SK-N-SH treated with all-trans-retinoic acid at 6 μM for 48 hours (cell line): ENCODE measurements around the gene IL20RB.

ENCODE experiments used
- ATAC-seq: fragments of 200-7000 bp; cut with Tn5 transposase; 3 replicates; pipeline ENCODE4 v1.9.1; 2020; ENCODE audit warnings: mild to moderate bottlenecking, moderate library complexity
- ARNTL ChIP-seq: fragments of 450-650 bp; formaldehyde crosslinking; IDR thresholded peaks from 2 replicates; pipeline ENCODE4 v1.5.0; 2020; ENCODE audit warnings: low read depth, mild to moderate bottlenecking, moderate library complexity, borderline replicate concordance
- BACH2 ChIP-seq: fragments of 250-450 bp; sonication (Bioruptor Pico); IDR thresholded peaks from 2 replicates; pipeline ENCODE4 v1.9.0; 2021; ENCODE audit warnings: mild to moderate bottlenecking, borderline replicate concordance
- CSDC2 ChIP-seq: fragments of 250-450 bp; sonication (Bioruptor Pico); IDR thresholded peaks from 2 replicates; pipeline ENCODE4 v1.5.0; 2020; ENCODE audit warnings: mild to moderate bottlenecking, moderate library complexity
- ESRRG ChIP-seq: fragments of 250-450 bp; sonication (Bioruptor Pico); IDR thresholded peaks from 2 replicates; pipeline ENCODE4 v1.6.1; 2021; ENCODE audit warnings: mild to moderate bottlenecking
- GLIS3 ChIP-seq: fragments of 250-450 bp; sonication (Bioruptor Pico); IDR thresholded peaks from 2 replicates; pipeline ENCODE4 v1.5.0; 2020; ENCODE audit warnings: mild to moderate bottlenecking, moderate library complexity
- ISL1 ChIP-seq: fragments of 250-450 bp; sonication (Bioruptor Pico); IDR thresholded peaks from 2 replicates; pipeline ENCODE4 v2.1.2; 2022; ENCODE audit warnings: mild to moderate bottlenecking, moderate library complexity
- OSR1 ChIP-seq: fragments of 250-450 bp; sonication (Bioruptor Pico); IDR thresholded peaks from 2 replicates; pipeline ENCODE4 v1.8.0; 2022; ENCODE audit warnings: moderate library complexity, mild to moderate bottlenecking, inconsistent platforms
- PPARA ChIP-seq: fragments of 250-450 bp; sonication (Bioruptor Pico); IDR thresholded peaks from 2 replicates; pipeline ENCODE4 v1.5.0; 2020; ENCODE audit warnings: mild to moderate bottlenecking, borderline replicate concordance
- RARB ChIP-seq: fragments of 250-450 bp; sonication (Bioruptor Pico); IDR thresholded peaks from 2 replicates; pipeline ENCODE4 v1.8.0; 2021; ENCODE audit warnings: mild to moderate bottlenecking, moderate library complexity
- SNAI2 ChIP-seq: fragments of 250-450 bp; sonication (Bioruptor Pico); IDR thresholded peaks from 2 replicates; pipeline ENCODE4 v1.5.0; 2020; ENCODE audit warnings: mild to moderate bottlenecking, moderate library complexity
- TCF4 ChIP-seq: fragments of 250-450 bp; sonication (Bioruptor Pico); IDR thresholded peaks from 2 replicates; pipeline ENCODE4 v1.8.0; 2021; ENCODE audit warnings: mild to moderate bottlenecking, moderate library complexity, borderline replicate concordance
- TOX ChIP-seq: fragments of 250-450 bp; sonication (Bioruptor Pico); IDR thresholded peaks from 2 replicates; pipeline ENCODE4 v1.8.0; 2021; ENCODE audit warnings: mild to moderate bottlenecking, moderate library complexity, borderline replicate concordance
- ZC3H10 ChIP-seq: fragments of 250-450 bp; sonication (Bioruptor Pico); IDR thresholded peaks from 2 replicates; pipeline ENCODE4 v1.5.1; 2021; ENCODE audit warnings: mild to moderate bottlenecking, moderate library complexity
- ZFP3 ChIP-seq: fragments of 250-450 bp; sonication (Bioruptor Pico); IDR thresholded peaks from 2 replicates; pipeline ENCODE4 v1.5.0; 2020; ENCODE audit warnings: mild to moderate bottlenecking, moderate library complexity
- ZFP30 ChIP-seq: fragments of 450-650 bp; formaldehyde crosslinking; IDR thresholded peaks from 2 replicates; pipeline ENCODE4 v1.5.0; 2022; ENCODE audit warnings: mild to moderate bottlenecking, moderate library complexity
- ZNF565 ChIP-seq: fragments of 450-650 bp; formaldehyde crosslinking; conservative IDR thresholded peaks from 2 replicates; pipeline ENCODE4 v1.5.0; 2020; ENCODE audit warnings: low read depth, mild to moderate bottlenecking, moderate library complexity
- ZNF70 ChIP-seq: fragments of 450-650 bp; formaldehyde crosslinking; IDR thresholded peaks from 2 replicates; pipeline ENCODE4 v1.5.0; 2020; ENCODE audit warnings: mild to moderate bottlenecking, moderate library complexity
- ZNF8 ChIP-seq: fragments of 450-650 bp; formaldehyde crosslinking; IDR thresholded peaks from 2 replicates; pipeline ENCODE4 v1.5.0; 2020; ENCODE audit warnings: mild to moderate bottlenecking, moderate library complexity
- TF ChIP-seq, protein P1 (sequence below): fragments of 250-450 bp; sonication (Bioruptor Pico); IDR thresholded peaks from 2 replicates; pipeline ENCODE4 v1.5.0; 2020; ENCODE audit warnings: mild to moderate bottlenecking, moderate library complexity
- TF ChIP-seq, protein P2 (sequence below): fragments of 250-450 bp; sonication (Bioruptor Pico); IDR thresholded peaks from 2 replicates; pipeline ENCODE4 v1.5.1; 2020; ENCODE audit warnings: low read depth, mild to moderate bottlenecking, moderate library complexity
- TF ChIP-seq, protein P3 (sequence below): fragments of 250-450 bp; sonication (Bioruptor Pico); IDR thresholded peaks from 2 replicates; pipeline ENCODE4 v1.5.1; 2021; ENCODE audit warnings: mild to moderate bottlenecking, moderate library complexity
- TF ChIP-seq, protein P4 (sequence below): fragments of 250-450 bp; sonication (Bioruptor Pico); IDR thresholded peaks from 2 replicates; pipeline ENCODE4 v1.8.0; 2020; ENCODE audit warnings: mild to moderate bottlenecking, moderate library complexity, borderline replicate concordance
- TF ChIP-seq, protein P5 (sequence below): fragments of 250-450 bp; sonication (Bioruptor Pico); IDR thresholded peaks from 2 replicates; pipeline ENCODE4 v1.8.0; 2021; ENCODE audit warnings: low read depth, mild to moderate bottlenecking, moderate library complexity, borderline replicate concordance

IL20RB gene

DNA sequence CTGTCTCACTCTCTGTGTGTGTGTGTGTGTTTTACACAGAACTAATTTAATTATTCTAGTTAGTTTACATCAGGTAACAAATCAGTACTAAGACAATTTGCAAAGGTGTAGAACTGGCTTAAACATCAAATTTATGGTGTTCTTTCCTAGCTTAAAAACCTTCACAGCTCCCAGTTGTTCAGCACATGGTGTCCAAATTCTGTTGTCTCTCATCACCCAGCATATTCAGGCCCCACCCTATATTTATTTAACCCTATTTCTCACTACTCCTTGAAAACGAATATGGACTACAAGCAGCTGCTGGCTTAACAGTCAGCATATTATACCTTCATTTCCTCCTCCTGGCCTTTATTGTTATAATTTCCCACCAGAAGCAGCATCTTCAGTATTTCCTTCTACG is 1.2 kb downstream of the IL20RB start (continued):
- TF ChIP-seq, protein P1, sequence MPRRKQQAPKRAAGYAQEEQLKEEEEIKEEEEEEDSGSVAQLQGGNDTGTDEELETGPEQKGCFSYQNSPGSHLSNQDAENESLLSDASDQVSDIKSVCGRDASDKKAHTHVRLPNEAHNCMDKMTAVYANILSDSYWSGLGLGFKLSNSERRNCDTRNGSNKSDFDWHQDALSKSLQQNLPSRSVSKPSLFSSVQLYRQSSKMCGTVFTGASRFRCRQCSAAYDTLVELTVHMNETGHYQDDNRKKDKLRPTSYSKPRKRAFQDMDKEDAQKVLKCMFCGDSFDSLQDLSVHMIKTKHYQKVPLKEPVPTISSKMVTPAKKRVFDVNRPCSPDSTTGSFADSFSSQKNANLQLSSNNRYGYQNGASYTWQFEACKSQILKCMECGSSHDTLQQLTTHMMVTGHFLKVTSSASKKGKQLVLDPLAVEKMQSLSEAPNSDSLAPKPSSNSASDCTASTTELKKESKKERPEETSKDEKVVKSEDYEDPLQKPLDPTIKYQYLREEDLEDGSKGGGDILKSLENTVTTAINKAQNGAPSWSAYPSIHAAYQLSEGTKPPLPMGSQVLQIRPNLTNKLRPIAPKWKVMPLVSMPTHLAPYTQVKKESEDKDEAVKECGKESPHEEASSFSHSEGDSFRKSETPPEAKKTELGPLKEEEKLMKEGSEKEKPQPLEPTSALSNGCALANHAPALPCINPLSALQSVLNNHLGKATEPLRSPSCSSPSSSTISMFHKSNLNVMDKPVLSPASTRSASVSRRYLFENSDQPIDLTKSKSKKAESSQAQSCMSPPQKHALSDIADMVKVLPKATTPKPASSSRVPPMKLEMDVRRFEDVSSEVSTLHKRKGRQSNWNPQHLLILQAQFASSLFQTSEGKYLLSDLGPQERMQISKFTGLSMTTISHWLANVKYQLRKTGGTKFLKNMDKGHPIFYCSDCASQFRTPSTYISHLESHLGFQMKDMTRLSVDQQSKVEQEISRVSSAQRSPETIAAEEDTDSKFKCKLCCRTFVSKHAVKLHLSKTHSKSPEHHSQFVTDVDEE (CRISPR knock-in tag), result no peak
- TF ChIP-seq ZNF565 (CRISPR knock-in tag) (no peak), SNAI2 (CRISPR knock-in tag) (no peak), ARNTL (CRISPR knock-in tag) (no peak), CSDC2 (CRISPR knock-in tag) (no peak), ZFP3 (CRISPR knock-in tag) (no peak), PPARA (no peak), ESRRG (no peak)
- TF ChIP-seq, protein P2, sequence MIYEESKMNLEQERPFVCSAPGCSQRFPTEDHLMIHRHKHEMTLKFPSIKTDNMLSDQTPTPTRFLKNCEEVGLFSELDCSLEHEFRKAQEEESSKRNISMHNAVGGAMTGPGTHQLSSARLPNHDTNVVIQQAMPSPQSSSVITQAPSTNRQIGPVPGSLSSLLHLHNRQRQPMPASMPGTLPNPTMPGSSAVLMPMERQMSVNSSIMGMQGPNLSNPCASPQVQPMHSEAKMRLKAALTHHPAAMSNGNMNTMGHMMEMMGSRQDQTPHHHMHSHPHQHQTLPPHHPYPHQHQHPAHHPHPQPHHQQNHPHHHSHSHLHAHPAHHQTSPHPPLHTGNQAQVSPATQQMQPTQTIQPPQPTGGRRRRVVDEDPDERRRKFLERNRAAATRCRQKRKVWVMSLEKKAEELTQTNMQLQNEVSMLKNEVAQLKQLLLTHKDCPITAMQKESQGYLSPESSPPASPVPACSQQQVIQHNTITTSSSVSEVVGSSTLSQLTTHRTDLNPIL, result no peak

DNA sequence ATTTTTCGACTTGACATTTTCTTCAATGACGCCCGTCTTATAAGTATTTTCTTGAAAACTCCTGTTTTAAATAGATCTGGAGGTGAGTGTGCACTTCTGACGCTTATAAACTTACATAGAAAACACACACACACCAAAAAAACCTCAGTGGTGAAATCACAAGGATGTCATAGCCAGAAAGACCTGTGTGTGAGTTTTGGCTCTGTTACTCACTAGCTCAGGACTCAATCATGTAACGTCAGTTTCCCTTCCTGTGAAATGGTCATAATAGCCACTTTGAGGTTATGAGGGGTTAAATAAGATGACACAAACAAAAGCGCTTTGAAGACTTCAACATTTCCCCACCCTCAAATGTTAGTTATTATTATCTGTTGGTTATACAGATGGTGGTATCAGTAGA is 1.8 kb downstream of the IL20RB start:
- ATAC-seq, result no peak
- TF ChIP-seq PPARA (no peak), ZNF8 (CRISPR knock-in tag) (no peak), TOX (CRISPR knock-in tag) (no peak), RARB (no peak), ZNF70 (CRISPR knock-in tag) (no peak), CSDC2 (CRISPR knock-in tag) (no peak), ARNTL (CRISPR knock-in tag) (no peak), ZFP30 (CRISPR knock-in tag) (no peak), ZFP3 (CRISPR knock-in tag) (no peak), GLIS3 (CRISPR knock-in tag) (no peak), ZNF565 (CRISPR knock-in tag) (no peak), ZC3H10 (no peak), SNAI2 (CRISPR knock-in tag) (no peak), ISL1 (CRISPR knock-in tag) (no peak), TCF4 (CRISPR knock-in tag) (no peak)
- TF ChIP-seq, protein P3, sequence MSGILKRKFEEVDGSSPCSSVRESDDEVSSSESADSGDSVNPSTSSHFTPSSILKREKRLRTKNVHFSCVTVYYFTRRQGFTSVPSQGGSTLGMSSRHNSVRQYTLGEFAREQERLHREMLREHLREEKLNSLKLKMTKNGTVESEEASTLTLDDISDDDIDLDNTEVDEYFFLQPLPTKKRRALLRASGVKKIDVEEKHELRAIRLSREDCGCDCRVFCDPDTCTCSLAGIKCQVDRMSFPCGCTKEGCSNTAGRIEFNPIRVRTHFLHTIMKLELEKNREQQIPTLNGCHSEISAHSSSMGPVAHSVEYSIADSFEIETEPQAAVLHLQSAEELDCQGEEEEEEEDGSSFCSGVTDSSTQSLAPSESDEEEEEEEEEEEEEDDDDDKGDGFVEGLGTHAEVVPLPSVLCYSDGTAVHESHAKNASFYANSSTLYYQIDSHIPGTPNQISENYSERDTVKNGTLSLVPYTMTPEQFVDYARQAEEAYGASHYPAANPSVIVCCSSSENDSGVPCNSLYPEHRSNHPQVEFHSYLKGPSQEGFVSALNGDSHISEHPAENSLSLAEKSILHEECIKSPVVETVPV (CRISPR knock-in tag), result no peak
- TF ChIP-seq, protein P2, result no peak
- TF ChIP-seq, protein P4, sequence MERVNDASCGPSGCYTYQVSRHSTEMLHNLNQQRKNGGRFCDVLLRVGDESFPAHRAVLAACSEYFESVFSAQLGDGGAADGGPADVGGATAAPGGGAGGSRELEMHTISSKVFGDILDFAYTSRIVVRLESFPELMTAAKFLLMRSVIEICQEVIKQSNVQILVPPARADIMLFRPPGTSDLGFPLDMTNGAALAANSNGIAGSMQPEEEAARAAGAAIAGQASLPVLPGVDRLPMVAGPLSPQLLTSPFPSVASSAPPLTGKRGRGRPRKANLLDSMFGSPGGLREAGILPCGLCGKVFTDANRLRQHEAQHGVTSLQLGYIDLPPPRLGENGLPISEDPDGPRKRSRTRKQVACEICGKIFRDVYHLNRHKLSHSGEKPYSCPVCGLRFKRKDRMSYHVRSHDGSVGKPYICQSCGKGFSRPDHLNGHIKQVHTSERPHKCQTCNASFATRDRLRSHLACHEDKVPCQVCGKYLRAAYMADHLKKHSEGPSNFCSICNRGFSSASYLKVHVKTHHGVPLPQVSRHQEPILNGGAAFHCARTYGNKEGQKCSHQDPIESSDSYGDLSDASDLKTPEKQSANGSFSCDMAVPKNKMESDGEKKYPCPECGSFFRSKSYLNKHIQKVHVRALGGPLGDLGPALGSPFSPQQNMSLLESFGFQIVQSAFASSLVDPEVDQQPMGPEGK (CRISPR knock-in tag), result no peak

DNA sequence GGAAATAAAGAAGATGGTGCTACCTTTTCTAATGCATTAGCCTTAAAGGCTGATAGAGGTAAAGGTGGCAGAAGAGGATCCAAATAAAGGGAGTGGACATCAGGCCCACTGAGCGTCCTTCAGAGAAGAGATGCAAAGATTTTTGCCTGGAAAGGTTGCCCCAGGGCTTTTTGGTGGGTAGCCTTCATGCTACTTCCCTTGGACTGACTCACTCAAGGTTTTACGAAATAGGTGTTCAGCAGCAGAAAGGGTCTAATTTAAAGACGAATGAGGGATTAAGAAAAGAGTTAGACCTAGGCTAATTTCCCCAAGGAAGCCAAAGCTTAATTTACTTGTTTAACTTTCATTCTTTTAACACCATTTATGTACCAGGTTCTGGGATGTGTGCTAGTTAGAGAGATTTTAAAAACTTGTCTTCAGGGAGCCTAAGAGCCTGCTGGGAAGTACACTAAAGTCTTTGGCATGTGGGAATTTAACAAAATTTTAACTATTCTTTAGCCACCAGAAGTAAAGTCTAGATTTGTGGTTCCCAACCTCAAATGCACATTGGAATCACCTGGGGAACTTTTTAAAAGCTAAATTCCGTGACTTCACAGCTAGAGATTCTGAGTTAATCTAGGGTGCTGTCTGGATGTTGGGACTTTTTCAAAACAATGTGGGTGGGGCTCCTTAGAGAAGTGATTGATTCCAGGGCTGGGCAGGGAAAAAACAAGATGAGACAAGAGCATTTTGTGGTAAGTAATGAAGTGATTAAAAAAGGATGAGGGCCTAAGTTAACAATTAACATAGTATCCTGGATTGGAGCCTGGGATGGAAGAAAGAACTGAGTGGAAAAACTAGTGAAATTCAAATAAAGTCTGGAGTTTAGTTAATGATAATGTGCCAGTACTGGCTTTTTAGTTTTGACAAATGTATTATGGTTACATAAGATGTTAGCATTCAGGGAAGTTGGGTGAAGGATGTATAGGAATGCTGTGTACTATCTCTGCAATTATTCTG is 3.4 kb downstream of the IL20RB start:
- no peak for ATAC-seq
- no peak for TF ChIP-seq OSR1 (CRISPR knock-in tag)
- TF ChIP-seq ARNTL (CRISPR knock-in tag), result no peak
- TF ChIP-seq TOX (CRISPR knock-in tag), result no peak
- no peak for TF ChIP-seq ESRRG
- TF ChIP-seq TCF4 (CRISPR knock-in tag), result no peak
- TF ChIP-seq, protein P5, sequence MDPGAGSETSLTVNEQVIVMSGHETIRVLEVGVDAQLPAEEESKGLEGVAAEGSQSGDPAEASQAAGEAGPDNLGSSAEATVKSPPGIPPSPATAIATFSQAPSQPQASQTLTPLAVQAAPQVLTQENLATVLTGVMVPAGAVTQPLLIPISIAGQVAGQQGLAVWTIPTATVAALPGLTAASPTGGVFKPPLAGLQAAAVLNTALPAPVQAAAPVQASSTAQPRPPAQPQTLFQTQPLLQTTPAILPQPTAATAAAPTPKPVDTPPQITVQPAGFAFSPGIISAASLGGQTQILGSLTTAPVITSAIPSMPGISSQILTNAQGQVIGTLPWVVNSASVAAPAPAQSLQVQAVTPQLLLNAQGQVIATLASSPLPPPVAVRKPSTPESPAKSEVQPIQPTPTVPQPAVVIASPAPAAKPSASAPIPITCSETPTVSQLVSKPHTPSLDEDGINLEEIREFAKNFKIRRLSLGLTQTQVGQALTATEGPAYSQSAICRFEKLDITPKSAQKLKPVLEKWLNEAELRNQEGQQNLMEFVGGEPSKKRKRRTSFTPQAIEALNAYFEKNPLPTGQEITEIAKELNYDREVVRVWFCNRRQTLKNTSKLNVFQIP (CRISPR knock-in tag), result no peak
- TF ChIP-seq, protein P2, result no peak
- TF ChIP-seq BACH2, result no peak
- TF ChIP-seq ZC3H10, result no peak
- no peak for TF ChIP-seq CSDC2 (CRISPR knock-in tag)
- TF ChIP-seq ZFP30 (CRISPR knock-in tag), result no peak
- TF ChIP-seq ZNF70 (CRISPR knock-in tag), result no peak
